HUES64 (cell line): ENCODE measurements around the gene CDH15.

Source experiments
- H3K27ac ChIP-seq: 2 replicates; pipeline ENCODE4 v1.7.0; 2013; ENCODE audit warnings: low read depth, low read length, inconsistent platforms
- H3K27me3 ChIP-seq: 2 replicates; pipeline ENCODE4 v1.6.1; 2013; ENCODE audit warnings: mild to moderate bottlenecking, low read length; ENCODE audit not compliant: insufficient read depth
- H3K36me3 ChIP-seq: 2 replicates; pipeline ENCODE4 v1.6.1; 2013; ENCODE audit warnings: mild to moderate bottlenecking, low read length; ENCODE audit not compliant: insufficient read depth
- H3K4me1 ChIP-seq: 2 replicates; pipeline ENCODE4 v1.6.1; 2013; ENCODE audit warnings: mild to moderate bottlenecking, low read length, moderate library complexity; ENCODE audit not compliant: insufficient read depth
- H3K4me3 ChIP-seq: 2 replicates; pipeline ENCODE4 v1.5.1; 2013; ENCODE audit warnings: mild to moderate bottlenecking, low read length, moderate library complexity
- H3K9ac ChIP-seq: 2 replicates; pipeline ENCODE4 v1.6.1; 2013; ENCODE audit warnings: mild to moderate bottlenecking, low read depth, low read length
- H3K9me3 ChIP-seq: 2 replicates; pipeline ENCODE4 v1.6.1; 2013; ENCODE audit warnings: low read depth, low read length; ENCODE audit not compliant: insufficient read depth
- WGBS: fragments of 150-250, 120-280 bp; methylation state at CpG from one replicate; pipeline ENCODE4 v1.1.7; 2013; ENCODE audit warnings: missing lambda C conversion rate; 5-methylcytosine and 5-hydroxymethylcytosine counted together

Gene CDH15

GRCh38 chr16:89168381-89169189 lies 3.0 kb upstream of the CDH15 start:
- Histone ChIP-seq H3K9me3 (no peaks in the 10 kb centered on the region), H3K9ac (no peak overlapping the region), H3K27me3 (peaks cover 32% of the 10 kb centered on the region), H3K4me3 (no peak overlapping the region), H3K36me3 (no peaks in the 10 kb centered on the region), H3K27ac (no peak overlapping the region), H3K4me1 (peaks cover 5% of the 10 kb centered on the region; the same call in 1 of the 2 replicates)
- WGBS: 88% methylated on average over 19 of the region's 23 CpGs

GRCh38 chr16:89169778-89170177 lies 1.8 kb upstream of the CDH15 start:
- Histone ChIP-seq H3K27ac (no peak overlapping the region), H3K4me1 (peaks cover 5% of the 10 kb centered on the region; the same call in 1 of the 2 replicates), H3K36me3 (no peaks in the 10 kb centered on the region), H3K27me3 (peaks cover 32% of the 10 kb centered on the region), H3K9me3 (no peaks in the 10 kb centered on the region), H3K4me3 (no peak overlapping the region), H3K9ac (no peak overlapping the region)
- 87% methylated on average over 14 of the region's 14 CpGs for WGBS

- Histone ChIP-seq H3K27ac (no peak overlapping the region), H3K4me1 (peaks cover 5% of the 10 kb centered on the region; the same call in 1 of the 2 replicates), H3K27me3 (peaks cover 32% of the 10 kb centered on the region), H3K4me3 (peak overlapping the region; percentile 54), H3K9me3 (no peaks in the 10 kb centered on the region), H3K9ac (no peak overlapping the region), H3K36me3 (no peaks in the 10 kb centered on the region)
- WGBS: 24% methylated on average over 34 of the region's 34 CpGs
Observed at GRCh38 chr16:89170346-89171215, 967 bp upstream of the CDH15 start.

GRCh38 chr16:89172171-89172527 lies 601 bp downstream of the CDH15 start:
- H3K36me3 ChIP-seq: no peaks in the 10 kb centered on the region
- H3K4me3 ChIP-seq: no peak overlapping the region
- H3K27me3 ChIP-seq: peaks cover 32% of the 10 kb centered on the region
- H3K9me3 ChIP-seq: no peaks in the 10 kb centered on the region
- WGBS: 85% methylated on average over 11 of the region's 11 CpGs
- no peak overlapping the region for H3K27ac ChIP-seq
- H3K4me1 ChIP-seq: peaks cover 5% of the 10 kb centered on the region; the same call in 1 of the 2 replicates
- H3K9ac ChIP-seq: no peak overlapping the region

- Histone ChIP-seq H3K9ac (no peak overlapping the region), H3K4me1 (peaks cover 5% of the 10 kb centered on the region; the same call in 1 of the 2 replicates), H3K4me3 (no peak overlapping the region), H3K36me3 (no peaks in the 10 kb centered on the region), H3K27ac (no peak overlapping the region), H3K27me3 (peaks cover 32% of the 10 kb centered on the region), H3K9me3 (no peaks in the 10 kb centered on the region)
- WGBS: 75% methylated on average over 13 of the region's 13 CpGs
Observed at GRCh38 chr16:89172528-89173173, 1.1 kb downstream of the CDH15 start.

- H3K4me1 ChIP-seq: peaks cover 5% of the 10 kb centered on the region; the same call in 1 of the 2 replicates
- no peak overlapping the region for H3K9ac ChIP-seq
- 55% methylated on average over 8 of the region's 11 CpGs for WGBS
Observed at GRCh38 chr16:89173174-89173921, 1.8 kb downstream of the CDH15 start.

GRCh38 chr16:89174055-89174827 lies 2.7 kb downstream of the CDH15 start:
- no peaks in the 10 kb centered on the region for H3K9me3 ChIP-seq
- 83% methylated on average over 23 of the region's 23 CpGs for WGBS
- peaks cover 31% of the 10 kb centered on the region for H3K27me3 ChIP-seq
- H3K4me1 ChIP-seq: peaks cover 5% of the 10 kb centered on the region; the same call in 1 of the 2 replicates
- no peak overlapping the region for H3K9ac ChIP-seq
- no peaks in the 10 kb centered on the region for H3K36me3 ChIP-seq
- H3K27ac ChIP-seq: no peak overlapping the region; the same call in 1 of the 2 replicates
- H3K4me3 ChIP-seq: no peak overlapping the region

More at GRCh38 chr16:89173174-89173921, 1.8 kb downstream of the CDH15 start:
- Histone ChIP-seq H3K36me3 (no peaks in the 10 kb centered on the region), H3K9me3 (no peaks in the 10 kb centered on the region), H3K4me3 (no peak overlapping the region), H3K27me3 (peaks cover 32% of the 10 kb centered on the region), H3K27ac (no peak overlapping the region)

- Histone ChIP-seq H3K9ac (no peak overlapping the region), H3K4me3 (no peak overlapping the region), H3K4me1 (peaks cover 5% of the 10 kb centered on the region; the same call in 1 of the 2 replicates), H3K27ac (no peak overlapping the region), H3K27me3 (peaks cover 25% of the 10 kb centered on the region), H3K9me3 (no peaks in the 10 kb centered on the region), H3K36me3 (no peaks in the 10 kb centered on the region)
- WGBS: 94% methylated on average over 14 of the region's 14 CpGs
Observed at GRCh38 chr16:89174877-89175276, 3.3 kb downstream of the CDH15 start.

GRCh38 chr16:89175280-89176146 lies 4.0 kb downstream of the CDH15 start:
- 88% methylated on average over 20 of the region's 20 CpGs for WGBS
- Histone ChIP-seq H3K4me3 (no peak overlapping the region), H3K27ac (no peak overlapping the region), H3K27me3 (peaks cover 19% of the 10 kb centered on the region), H3K9me3 (no peaks in the 10 kb centered on the region), H3K36me3 (no peaks in the 10 kb centered on the region), H3K4me1 (peaks cover 5% of the 10 kb centered on the region; the same call in 1 of the 2 replicates), H3K9ac (no peak overlapping the region)
